ENCODE results near the gene GGPS1.

GRCh38 chr1:235304549-235305451 is 23.6 kb upstream of the GGPS1 start:
- no peak for TF ChIP-seq CTCF (conservative IDR thresholded peaks at IDR 0.05 in 1 of 2, IDR thresholded peaks at IDR 0.05 in 1 of 2; ENCODE audit: extremely low read depth in 1 of 2, insufficient read depth in 1 of 2, low read depth in 1 of 2, low read length in 2 of 2)
- TF ChIP-seq EZH2 (IDR thresholded peaks at IDR 0.05; ENCODE audit: borderline replicate concordance, low read length) = no peak

All from mammary epithelial cell (primary cell).